ENCODE results near the gene SP110.
A peak's percentile ranks its signal among the peaks of the same experiment; 100 is the strongest.

Gene SP110

GRCh38 chr2:230166557-230167170 lies 53.1 kb downstream of the SP110 start:
- no peak for DNase-seq

GRCh38 chr2:230164139-230164538 lies 55.6 kb downstream of the SP110 start:
- no peak for DNase-seq

- DNase-seq = peak; percentile 7
These were observed 56.8 kb downstream of the SP110 start for GRCh38 chr2:230162981-230163380.

- DNase-seq = no peak
These were observed 58.6 kb downstream of the SP110 start for GRCh38 chr2:230161184-230161583.

GRCh38 chr2:230160112-230160660 lies 59.6 kb downstream of the SP110 start:
- peak; percentile 8 for DNase-seq

- DNase-seq = no peak
These were observed 61.3 kb downstream of the SP110 start for GRCh38 chr2:230158468-230158867.

GRCh38 chr2:230156782-230157699 lies 62.7 kb downstream of the SP110 start:
- DNase-seq = no peak

- DNase-seq = no peak
These were observed 64.4 kb downstream of the SP110 start for GRCh38 chr2:230155359-230155758.

GRCh38 chr2:230153390-230153976 lies 66.3 kb downstream of the SP110 start:
- no peak for DNase-seq

GRCh38 chr2:230152334-230152733 lies 67.5 kb downstream of the SP110 start:
- no peak for DNase-seq

- no peak for DNase-seq
These were observed 75.4 kb downstream of the SP110 start for GRCh38 chr2:230144355-230144754.

GRCh38 chr2:230140667-230141066 lies 79.1 kb downstream of the SP110 start:
- DNase-seq = no peak

- DNase-seq = no peak
These were observed 81.8 kb downstream of the SP110 start for GRCh38 chr2:230137902-230138539.

GRCh38 chr2:230135130-230135525 lies 84.7 kb downstream of the SP110 start:
- no peak for DNase-seq

- no peak for DNase-seq
These were observed 85.2 kb downstream of the SP110 start for GRCh38 chr2:230134496-230135129.

- no peak for DNase-seq
These were observed 88.4 kb downstream of the SP110 start for GRCh38 chr2:230131366-230131765.

GRCh38 chr2:230130668-230131364 lies 89.0 kb downstream of the SP110 start:
- no peak for DNase-seq

GRCh38 chr2:230129343-230129742 lies 90.4 kb downstream of the SP110 start:
- DNase-seq = no peak

- DNase-seq = no peak
These were observed 91.0 kb downstream of the SP110 start for GRCh38 chr2:230128623-230129342.

- DNase-seq = no peak
These were observed 92.6 kb downstream of the SP110 start for GRCh38 chr2:230127195-230127594.

- DNase-seq = no peak
These were observed 94.9 kb downstream of the SP110 start for GRCh38 chr2:230124757-230125431.

Data from NCI-H146 (cell line).